ENCODE results near the gene MCOLN2. TPM values are rescaled to one million over a fixed set of nuclear protein-coding genes. Genes with fewer than 3 reads are reported as not detected.
A peak's percentile ranks its signal among the peaks of the same experiment; 100 is the strongest.
"Not testable (repeated sequence)": the region's sequence is repeated elsewhere in the genome, so short reads cannot be mapped to it uniquely, and the experiment has no call there.

The MCOLN2 gene
- total RNA-seq, 2 donors from 2014 or later: not detected

GRCh38 chr1:84997667-84998600, 1.0 kb upstream of the MCOLN2 start:
- Histone ChIP-seq H3K4me3 (peak overlapping the region; percentile 27 to 89), H3K27ac (no peak overlapping the region)
- peak; percentile 3 for ATAC-seq

DNA sequence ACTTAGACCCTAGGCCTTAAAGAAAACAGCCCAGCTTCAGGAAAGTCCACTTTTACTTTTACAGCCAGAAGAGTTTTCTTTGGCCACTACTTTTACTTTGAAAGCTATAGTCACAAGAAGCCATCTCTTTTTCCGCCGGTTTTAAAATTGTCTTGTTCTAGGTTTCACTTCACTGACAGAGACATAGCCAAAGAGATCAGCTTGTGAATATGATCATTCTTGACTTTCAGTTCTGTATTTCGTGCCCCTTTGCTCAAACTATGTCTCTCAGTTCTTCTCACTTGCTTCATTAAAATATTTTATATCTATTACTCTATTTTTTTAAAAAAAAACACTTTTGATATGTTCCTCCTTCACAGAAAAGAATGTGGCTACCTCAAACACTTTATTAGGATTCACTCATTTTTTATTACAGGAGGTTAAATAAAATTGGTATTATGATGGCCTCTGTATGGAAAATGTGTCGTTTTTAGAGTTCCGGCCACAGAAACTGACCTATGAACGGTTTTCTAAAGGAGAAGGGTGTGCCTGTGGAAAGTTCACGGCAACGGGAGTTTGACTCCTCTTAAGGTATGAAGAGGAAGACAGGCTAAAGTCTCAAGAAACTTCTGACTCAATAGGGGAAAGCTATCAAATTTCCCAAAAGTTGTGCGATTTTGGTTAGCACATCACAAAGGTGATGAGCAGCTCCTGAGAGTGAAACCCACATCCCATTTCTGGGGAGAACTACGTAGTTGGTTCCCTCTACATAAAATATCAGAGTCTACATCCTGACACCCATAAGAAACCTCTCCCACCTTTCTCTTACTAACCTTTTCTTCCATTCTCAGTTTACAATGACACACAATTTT, 1.2 kb downstream of the MCOLN2 start:
- Histone ChIP-seq H3K36me3 (replicated peaks in 1 of 2; ENCODE audit: insufficient read depth in 1 of 2, low read depth in 2 of 2) (no peaks in the 10 kb centered on the region), H3K4me3 (no peak overlapping the region), H3K9me3 (no peaks in the 10 kb centered on the region), H3K4me1 (peaks cover 21% of the 10 kb centered on the region), H3K27me3 (no peaks in the 10 kb centered on the region), H3K27ac (no peak overlapping the region)
- 78 to 80% methylated on average over 10 of the region's 10 CpGs for WGBS, 2 donors
- TF ChIP-seq POLR2A (IDR thresholded peaks at IDR 0.05) (no peak), CTCF (IDR thresholded peaks at IDR 0.05) (no peak)
- intact Hi-C loops (cut with DNase I): no loop called here
- ATAC-seq: no peak
- DNase-seq: no peak

More at GRCh38 chr1:84997667-84998600, 1.0 kb upstream of the MCOLN2 start:
- Histone ChIP-seq H3K4me1 (peaks cover 21% of the 10 kb centered on the region), H3K36me3 (replicated peaks in 1 of 2; ENCODE audit: insufficient read depth in 1 of 2, low read depth in 2 of 2) (no peaks in the 10 kb centered on the region), H3K9me3 (no peaks in the 10 kb centered on the region), H3K27me3 (no peaks in the 10 kb centered on the region)
- DNase-seq: peak in 1 of 4 donors; percentile 11
- WGBS, 2 donors: 9 to 11% methylated on average over 45 to 58 of the region's 58 CpGs
- TF ChIP-seq CTCF (IDR thresholded peaks at IDR 0.05): no peak
- intact Hi-C loops (cut with DNase I): no loop called here

DNA sequence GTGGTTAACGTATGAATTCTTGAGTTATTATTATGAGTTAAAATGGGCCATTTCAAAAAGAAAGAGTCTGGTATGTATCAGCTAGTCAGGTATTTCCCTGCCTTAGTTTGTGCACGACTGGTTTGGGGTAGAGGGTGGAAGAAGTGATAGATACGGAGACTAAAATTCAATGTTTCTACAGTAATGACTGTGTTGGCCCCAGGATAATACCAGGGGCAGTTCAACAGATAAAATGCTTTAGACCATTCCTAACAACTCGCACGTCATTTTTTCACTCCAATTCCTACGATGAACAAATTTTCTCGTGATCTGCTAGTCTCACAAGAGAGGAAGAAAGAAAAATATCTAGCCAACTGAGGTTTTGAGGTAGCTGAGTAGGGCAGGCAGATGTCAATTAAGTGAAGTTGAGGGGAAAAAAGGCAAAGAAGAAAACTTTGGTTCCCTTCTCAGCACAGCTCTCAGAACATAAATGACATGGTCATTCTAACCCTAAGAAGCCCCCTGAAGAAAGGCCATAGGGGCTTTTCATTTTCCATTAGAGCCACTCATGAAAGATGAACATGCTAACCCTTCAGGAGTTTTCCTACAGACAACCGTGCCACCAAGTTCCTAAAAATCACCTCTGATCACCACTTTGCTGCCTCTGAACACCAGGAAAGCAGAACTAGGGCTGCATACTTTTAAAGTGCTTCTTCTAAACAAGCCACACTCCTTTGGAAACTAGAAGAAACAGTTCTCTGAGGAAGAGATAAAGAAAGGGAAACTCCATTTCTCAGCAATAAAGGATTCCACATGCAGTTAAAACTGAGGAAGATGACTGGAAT, 5.6 kb downstream of the MCOLN2 start:
- DNase-seq (no peak), ATAC-seq (no peak)
- 71 to 76% methylated on average over 8 of the region's 8 CpGs for WGBS, 2 donors
- no peaks in the 10 kb centered on the region for H3K36me3 ChIP-seq (replicated peaks in 1 of 2; ENCODE audit: insufficient read depth in 1 of 2, low read depth in 2 of 2)
- H3K4me1 ChIP-seq: peaks cover under 1% of the 10 kb centered on the region
- intact Hi-C loops (cut with DNase I): no loop called here
- TF ChIP-seq CTCF (IDR thresholded peaks at IDR 0.05) (no peak), POLR2A (IDR thresholded peaks at IDR 0.05) (no peak)
- no peak overlapping the region for H3K4me3 ChIP-seq
- H3K27ac ChIP-seq: no peak overlapping the region
- no peaks in the 10 kb centered on the region for H3K27me3 ChIP-seq
- H3K9me3 ChIP-seq: no peaks in the 10 kb centered on the region

DNA sequence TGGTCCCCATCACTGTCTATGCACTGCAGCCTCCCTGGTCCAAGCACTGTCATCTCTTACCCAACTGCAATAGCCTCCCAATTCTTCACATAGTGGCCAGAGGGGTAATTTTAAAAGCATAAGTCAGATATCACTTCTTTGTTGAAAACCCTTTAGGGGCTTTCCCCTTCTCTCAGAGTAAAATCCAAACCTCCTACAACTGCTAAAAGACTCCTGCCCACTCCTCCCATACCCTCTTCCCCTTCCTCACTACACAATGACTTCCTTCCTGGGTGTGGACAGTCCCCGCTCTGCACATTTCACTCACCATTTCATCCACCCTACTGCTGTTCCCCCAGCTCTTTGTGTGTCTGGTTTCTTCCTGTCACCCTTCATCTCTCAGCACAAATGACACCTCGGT, 8.3 kb downstream of the MCOLN2 start:
- Histone ChIP-seq H3K4me3 (no peak overlapping the region), H3K36me3 (replicated peaks in 1 of 2; ENCODE audit: insufficient read depth in 1 of 2, low read depth in 2 of 2) (no peaks in the 10 kb centered on the region), H3K4me1 (no peaks in the 10 kb centered on the region), H3K27ac (no peak overlapping the region), H3K27me3 (no peaks in the 10 kb centered on the region), H3K9me3 (no peaks in the 10 kb centered on the region)
- ATAC-seq: no peak
- TF ChIP-seq CTCF (IDR thresholded peaks at IDR 0.05) (no peak), POLR2A (IDR thresholded peaks at IDR 0.05) (no peak)
- 78 to 80% methylated on average over 2 of the region's 2 CpGs for WGBS, 2 donors
- no peak for DNase-seq
- intact Hi-C loops (cut with DNase I): no loop called here

- H3K27ac ChIP-seq; H3K36me3 ChIP-seq (replicated peaks in 1 of 2; ENCODE audit: insufficient read depth in 1 of 2, low read depth in 2 of 2); H3K27me3 ChIP-seq; intact Hi-C loops (cut with DNase I); H3K4me3 ChIP-seq; DNase-seq; H3K9me3 ChIP-seq; ATAC-seq; H3K4me1 ChIP-seq: not testable (repeated sequence)
- WGBS, 2 donors: 77 to 80% methylated on average over 3 of the region's 3 CpGs
Measured at GRCh38 chr1:84986561-84986960, 10.4 kb downstream of the MCOLN2 start.

Measured in body of pancreas (tissue), 4 donors.